ENCODE data around the gene SLC25A33.

DNA sequence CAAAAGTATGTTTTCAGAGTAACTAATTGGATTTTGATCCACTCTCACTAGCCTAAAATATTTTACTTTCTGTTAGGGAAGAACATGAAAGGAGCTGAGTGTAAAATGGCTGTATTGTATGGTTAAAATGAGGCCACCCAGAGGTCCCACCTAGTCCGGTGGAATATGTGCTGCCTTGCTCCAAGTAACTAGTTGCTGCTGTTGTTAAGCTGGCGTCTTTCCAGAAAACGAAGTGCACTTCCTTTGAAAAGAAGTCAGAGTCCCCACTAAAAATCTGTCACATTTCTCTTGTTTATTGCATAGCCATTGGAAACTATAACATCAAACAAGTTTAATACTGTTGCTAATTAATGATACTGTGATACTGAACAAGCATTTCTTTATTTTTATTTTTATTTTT lies 3.2 kb downstream of the SLC25A33 start:
- no peak for TF ChIP-seq ZNF121 (CRISPR knock-in tag; IDR thresholded peaks at IDR 0.05)
- TF ChIP-seq ELF4 (CRISPR knock-in tag; IDR thresholded peaks at IDR 0.05; ENCODE audit: low read depth) = no peak
- TF ChIP-seq, protein P1, sequence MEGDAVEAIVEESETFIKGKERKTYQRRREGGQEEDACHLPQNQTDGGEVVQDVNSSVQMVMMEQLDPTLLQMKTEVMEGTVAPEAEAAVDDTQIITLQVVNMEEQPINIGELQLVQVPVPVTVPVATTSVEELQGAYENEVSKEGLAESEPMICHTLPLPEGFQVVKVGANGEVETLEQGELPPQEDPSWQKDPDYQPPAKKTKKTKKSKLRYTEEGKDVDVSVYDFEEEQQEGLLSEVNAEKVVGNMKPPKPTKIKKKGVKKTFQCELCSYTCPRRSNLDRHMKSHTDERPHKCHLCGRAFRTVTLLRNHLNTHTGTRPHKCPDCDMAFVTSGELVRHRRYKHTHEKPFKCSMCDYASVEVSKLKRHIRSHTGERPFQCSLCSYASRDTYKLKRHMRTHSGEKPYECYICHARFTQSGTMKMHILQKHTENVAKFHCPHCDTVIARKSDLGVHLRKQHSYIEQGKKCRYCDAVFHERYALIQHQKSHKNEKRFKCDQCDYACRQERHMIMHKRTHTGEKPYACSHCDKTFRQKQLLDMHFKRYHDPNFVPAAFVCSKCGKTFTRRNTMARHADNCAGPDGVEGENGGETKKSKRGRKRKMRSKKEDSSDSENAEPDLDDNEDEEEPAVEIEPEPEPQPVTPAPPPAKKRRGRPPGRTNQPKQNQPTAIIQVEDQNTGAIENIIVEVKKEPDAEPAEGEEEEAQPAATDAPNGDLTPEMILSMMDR (IDR thresholded peaks at IDR 0.05) = no peak
- TF ChIP-seq, protein P2, sequence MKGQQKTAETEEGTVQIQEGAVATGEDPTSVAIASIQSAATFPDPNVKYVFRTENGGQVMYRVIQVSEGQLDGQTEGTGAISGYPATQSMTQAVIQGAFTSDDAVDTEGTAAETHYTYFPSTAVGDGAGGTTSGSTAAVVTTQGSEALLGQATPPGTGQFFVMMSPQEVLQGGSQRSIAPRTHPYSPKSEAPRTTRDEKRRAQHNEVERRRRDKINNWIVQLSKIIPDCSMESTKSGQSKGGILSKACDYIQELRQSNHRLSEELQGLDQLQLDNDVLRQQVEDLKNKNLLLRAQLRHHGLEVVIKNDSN (CRISPR knock-in tag; IDR thresholded peaks at IDR 0.05) = no peak
- TF ChIP-seq, protein P3, sequence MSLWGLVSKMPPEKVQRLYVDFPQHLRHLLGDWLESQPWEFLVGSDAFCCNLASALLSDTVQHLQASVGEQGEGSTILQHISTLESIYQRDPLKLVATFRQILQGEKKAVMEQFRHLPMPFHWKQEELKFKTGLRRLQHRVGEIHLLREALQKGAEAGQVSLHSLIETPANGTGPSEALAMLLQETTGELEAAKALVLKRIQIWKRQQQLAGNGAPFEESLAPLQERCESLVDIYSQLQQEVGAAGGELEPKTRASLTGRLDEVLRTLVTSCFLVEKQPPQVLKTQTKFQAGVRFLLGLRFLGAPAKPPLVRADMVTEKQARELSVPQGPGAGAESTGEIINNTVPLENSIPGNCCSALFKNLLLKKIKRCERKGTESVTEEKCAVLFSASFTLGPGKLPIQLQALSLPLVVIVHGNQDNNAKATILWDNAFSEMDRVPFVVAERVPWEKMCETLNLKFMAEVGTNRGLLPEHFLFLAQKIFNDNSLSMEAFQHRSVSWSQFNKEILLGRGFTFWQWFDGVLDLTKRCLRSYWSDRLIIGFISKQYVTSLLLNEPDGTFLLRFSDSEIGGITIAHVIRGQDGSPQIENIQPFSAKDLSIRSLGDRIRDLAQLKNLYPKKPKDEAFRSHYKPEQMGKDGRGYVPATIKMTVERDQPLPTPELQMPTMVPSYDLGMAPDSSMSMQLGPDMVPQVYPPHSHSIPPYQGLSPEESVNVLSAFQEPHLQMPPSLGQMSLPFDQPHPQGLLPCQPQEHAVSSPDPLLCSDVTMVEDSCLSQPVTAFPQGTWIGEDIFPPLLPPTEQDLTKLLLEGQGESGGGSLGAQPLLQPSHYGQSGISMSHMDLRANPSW (CRISPR knock-in tag; conservative IDR thresholded peaks at IDR 0.05; ENCODE audit: low read depth) = no peak
- TF ChIP-seq FOXJ3 (CRISPR knock-in tag; IDR thresholded peaks at IDR 0.05; ENCODE audit: borderline replicate concordance) = no peak
- TF ChIP-seq, protein P4, sequence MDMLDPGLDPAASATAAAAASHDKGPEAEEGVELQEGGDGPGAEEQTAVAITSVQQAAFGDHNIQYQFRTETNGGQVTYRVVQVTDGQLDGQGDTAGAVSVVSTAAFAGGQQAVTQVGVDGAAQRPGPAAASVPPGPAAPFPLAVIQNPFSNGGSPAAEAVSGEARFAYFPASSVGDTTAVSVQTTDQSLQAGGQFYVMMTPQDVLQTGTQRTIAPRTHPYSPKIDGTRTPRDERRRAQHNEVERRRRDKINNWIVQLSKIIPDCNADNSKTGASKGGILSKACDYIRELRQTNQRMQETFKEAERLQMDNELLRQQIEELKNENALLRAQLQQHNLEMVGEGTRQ (CRISPR knock-in tag; IDR thresholded peaks at IDR 0.05) = no peak
- TF ChIP-seq SP1 (CRISPR knock-in tag; conservative IDR thresholded peaks at IDR 0.05) = no peak
- no peak for TF ChIP-seq ZNF138 (CRISPR knock-in tag; conservative IDR thresholded peaks at IDR 0.05)

Measured in WTC11 (cell line).